Uterus (tissue), 4 donors: ENCODE data around the gene SMCO2. TPM values are rescaled to one million over a fixed set of nuclear protein-coding genes. Genes with fewer than 3 reads are reported as not detected.

ENCODE experiments used
- DNase-seq, 2 donors: peaks; one replicate each; pipeline ENCODE4 v3.0.0-alpha.2; 2019 to 2020
- H3K27ac ChIP-seq, 2 donors: fragments of 200-600 bp; sonication (generic); 1 replicate in 1 of 2; 2 replicates in 1 of 2; pipeline ENCODE4 v1.5.1; 2016 to 2018
- H3K27me3 ChIP-seq, 2 donors: fragments of 200-600 bp; sonication (generic); one replicate each; pipeline ENCODE4 v1.5.1; 2018 to 2019; ENCODE audit warnings: control low read depth in 1 of 2
- H3K36me3 ChIP-seq, 2 donors: fragments of 200-600 bp; sonication (generic); one replicate each; pipeline ENCODE4 v1.5.1; 2019; ENCODE audit warnings: control low read depth in 1 of 2
- H3K4me1 ChIP-seq, 2 donors: fragments of 200-600 bp; sonication (generic); one replicate each; pipeline ENCODE4 v1.5.1; 2018 to 2019; ENCODE audit warnings: control low read depth in 1 of 2
- H3K4me3 ChIP-seq, 2 donors: fragments of 200-600 bp; sonication (generic); 1 replicate in 1 of 2; 2 replicates in 1 of 2; pipeline ENCODE4 v1.5.1; 2018 to 2019; ENCODE audit warnings: mild to moderate bottlenecking in 1 of 2
- H3K9me3 ChIP-seq, 2 donors: fragments of 200-600 bp; sonication (generic); one replicate each; pipeline ENCODE4 v1.5.1; 2019; ENCODE audit warnings: control low read depth in 1 of 2
- CTCF ChIP-seq, 4 experiments: fragments of 200-600 bp in 2 of 4; fragments of 450-650 bp in 2 of 4; sonication (generic) in 2 of 4; IDR thresholded peaks; one replicate each; pipeline ENCODE4 v1.5.1; 2016 to 2019; ENCODE audit warnings: antibody characterized with exemption in 4 of 4, mild to moderate bottlenecking in 2 of 4, moderate library complexity in 1 of 4
- POLR2A ChIP-seq, 2 donors: fragments of 450-650 bp; IDR thresholded peaks; one replicate each; pipeline ENCODE4 v1.6.1; 2016; ENCODE audit warnings: antibody characterized with exemption in 2 of 2, mild to moderate bottlenecking in 1 of 2, moderate library complexity in 1 of 2
- intact Hi-C: fragments of 100-400 bp; cut with DNase I; formaldehyde crosslinking; loops from one replicate; pipeline ENCODE4 v1.15.1; 2023; ENCODE audit warnings: low total_unique reads
- total RNA-seq, 4 donors: library from RNA; depleted of rRNA in 3 of 4; stranded (reverse); fragments of >200 nt in 3 of 4; gene quantifications; one replicate each; pipeline versions ENCODE4 v1.1.0 to v1.2.4, GENCODE V29; 2014 to 2023
- donor health status: DM: yes; HTN: yes; CAD: no.

SMCO2 gene
- total RNA-seq, 4 donors from 2014 or later: not detected

GRCh38 chr12:27548301-27549199 lies 102.0 kb downstream of the SMCO2 start:
- Histone ChIP-seq H3K27me3 (no peaks in the 10 kb centered on the region), H3K4me3 (no peak overlapping the region), H3K36me3 (no peaks in the 10 kb centered on the region), H3K4me1 (peaks cover 3 to 17% of the 10 kb centered on the region in 2 donors), H3K9me3 (no peaks in the 10 kb centered on the region), H3K27ac (peak overlapping the region; percentile 70 to 76)
- intact Hi-C loops: no loop called here
- no peak for TF ChIP-seq POLR2A (IDR thresholded peaks at IDR 0.05)
- no peak for TF ChIP-seq CTCF (IDR thresholded peaks at IDR 0.05)
- DNase-seq: no peak

- peaks cover 8 to 17% of the 10 kb centered on the region in 2 donors for H3K4me1 ChIP-seq
- H3K9me3 ChIP-seq: no peaks in the 10 kb centered on the region
- no peaks in the 10 kb centered on the region for H3K36me3 ChIP-seq
- H3K4me3 ChIP-seq: no peak overlapping the region
- no peak for TF ChIP-seq CTCF (IDR thresholded peaks at IDR 0.05)
- H3K27ac ChIP-seq: peak overlapping the region; percentile 70 to 76
- H3K27me3 ChIP-seq: no peaks in the 10 kb centered on the region
- intact Hi-C loops: no loop called here
- no peak for DNase-seq
Measured at GRCh38 chr12:27549236-27549800, 102.8 kb downstream of the SMCO2 start.

DNA sequence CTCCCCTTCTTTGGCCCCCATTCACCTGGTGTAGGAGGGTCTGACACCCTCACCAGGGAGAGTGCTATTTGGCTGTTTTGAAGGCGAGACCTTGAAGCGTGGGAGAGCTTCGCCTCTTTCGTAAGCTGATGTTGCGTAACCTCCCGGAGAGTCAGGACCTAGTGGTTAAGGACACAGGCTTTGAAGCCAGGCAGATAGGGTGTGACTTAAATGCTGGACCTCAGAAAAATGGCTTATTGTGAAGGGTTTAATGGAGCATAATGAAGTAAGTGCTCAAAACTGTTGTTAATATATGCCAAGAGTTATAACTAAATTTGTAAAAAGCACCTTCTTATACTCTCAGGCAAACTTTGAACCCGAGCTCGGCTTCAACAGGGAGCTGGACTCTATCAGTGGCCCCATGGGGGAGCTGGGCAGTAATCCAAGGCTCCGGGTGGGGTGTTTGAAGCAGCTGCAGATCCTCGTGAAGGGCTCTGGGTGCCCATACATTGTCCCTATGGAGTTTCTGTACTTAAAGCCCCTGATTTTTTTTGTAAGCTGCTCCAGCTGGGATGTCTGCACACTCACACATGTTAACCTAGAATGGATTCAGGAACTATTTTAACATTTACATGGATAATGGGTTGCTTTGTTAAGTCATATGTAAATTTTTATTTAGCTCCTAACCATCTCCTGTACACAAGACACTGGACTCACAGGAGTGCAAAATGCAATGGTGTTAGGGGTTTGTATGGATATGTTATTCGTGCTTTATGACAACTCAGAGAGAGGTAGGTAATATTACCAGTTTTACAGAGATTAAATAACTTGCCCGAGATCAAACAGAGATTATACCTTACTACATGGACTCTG lies 103.5 kb downstream of the SMCO2 start:
- TF ChIP-seq CTCF (IDR thresholded peaks at IDR 0.05): no peak
- Histone ChIP-seq H3K27me3 (no peaks in the 10 kb centered on the region), H3K4me1 (peaks cover 11 to 20% of the 10 kb centered on the region in 2 donors), H3K9me3 (no peaks in the 10 kb centered on the region), H3K27ac (peak overlapping the region; percentile 70 to 76), H3K36me3 (no peaks in the 10 kb centered on the region), H3K4me3 (no peak overlapping the region)
- DNase-seq: peak; percentile 88 to 94
- intact Hi-C loops: no loop called here

- no peak for DNase-seq
- intact Hi-C loops: no loop called here
- H3K4me1 ChIP-seq: peaks cover 11 to 20% of the 10 kb centered on the region in 2 donors
- no peaks in the 10 kb centered on the region for H3K36me3 ChIP-seq
- no peaks in the 10 kb centered on the region for H3K27me3 ChIP-seq
- no peaks in the 10 kb centered on the region for H3K9me3 ChIP-seq
- peak overlapping the region; percentile 70 to 76 for H3K27ac ChIP-seq
- H3K4me3 ChIP-seq: no peak overlapping the region
- no peak for TF ChIP-seq CTCF (IDR thresholded peaks at IDR 0.05)
- no peak for TF ChIP-seq POLR2A (IDR thresholded peaks at IDR 0.05)
Measured at GRCh38 chr12:27550653-27550975, 104.1 kb downstream of the SMCO2 start.
